HEK293 (cell line): ENCODE results near the gene AGMAT.

Experiments used
- GLIS2 ChIP-seq: fragments of 450-650 bp; formaldehyde crosslinking; IDR thresholded peaks from 2 replicates; pipeline ENCODE4 v1.5.1; 2016; ENCODE audit warnings: missing biosample characterization, missing genetic modification characterization
- KLF7 ChIP-seq: fragments of 450-650 bp; formaldehyde crosslinking; IDR thresholded peaks from 2 replicates; pipeline ENCODE4 v1.5.1; 2016; ENCODE audit warnings: missing biosample characterization, missing genetic modification characterization, borderline replicate concordance
- KLF8 ChIP-seq: fragments of 450-650 bp; formaldehyde crosslinking; IDR thresholded peaks from 2 replicates; pipeline ENCODE4 v1.5.1; 2016; ENCODE audit warnings: missing biosample characterization, missing genetic modification characterization
- KLF9 ChIP-seq: fragments of 450-650 bp; formaldehyde crosslinking; IDR thresholded peaks from 2 replicates; pipeline ENCODE4 v1.5.1; 2016; ENCODE audit warnings: missing biosample characterization, missing genetic modification characterization, low read depth
- MEIS1 ChIP-seq: sonication (generic); formaldehyde crosslinking; IDR thresholded peaks from 2 replicates; pipeline ENCODE4 v1.8.1; 2022; ENCODE audit warnings: missing genetic modification reagents, mild to moderate bottlenecking, borderline replicate concordance
- SCRT2 ChIP-seq: fragments of 450-650 bp; formaldehyde crosslinking; IDR thresholded peaks from 2 replicates; pipeline ENCODE4 v1.5.1; 2016; ENCODE audit warnings: missing biosample characterization, missing genetic modification characterization
- SP3 ChIP-seq: fragments of 450-650 bp; formaldehyde crosslinking; IDR thresholded peaks from 2 replicates; pipeline ENCODE4 v1.5.1; 2016; ENCODE audit warnings: missing biosample characterization, missing genetic modification characterization
- ZBTB7A ChIP-seq: fragments of 450-650 bp; formaldehyde crosslinking; IDR thresholded peaks from 2 replicates; pipeline ENCODE4 v1.5.1; 2016; ENCODE audit warnings: low read depth, missing biosample characterization, missing genetic modification characterization
- ZNF10 ChIP-seq: fragments of 450-650 bp; formaldehyde crosslinking; IDR thresholded peaks from 2 replicates; pipeline ENCODE4 v1.5.1; 2017; ENCODE audit warnings: missing biosample characterization, missing genetic modification characterization
- ZNF132 ChIP-seq: fragments of 450-650 bp; formaldehyde crosslinking; IDR thresholded peaks from 2 replicates; pipeline ENCODE4 v1.5.1; 2017; ENCODE audit warnings: missing biosample characterization, missing genetic modification characterization, borderline replicate concordance
- ZNF155 ChIP-seq: fragments of 450-650 bp; formaldehyde crosslinking; IDR thresholded peaks from 2 replicates; pipeline ENCODE4 v1.5.1; 2016; ENCODE audit warnings: missing biosample characterization, missing genetic modification characterization
- ZNF174 ChIP-seq: fragments of 450-650 bp; formaldehyde crosslinking; IDR thresholded peaks from 2 replicates; pipeline ENCODE4 v1.5.0; 2017; ENCODE audit warnings: missing biosample characterization, mild to moderate bottlenecking, missing genetic modification characterization
- ZNF19 ChIP-seq: fragments of 450-650 bp; formaldehyde crosslinking; IDR thresholded peaks from 2 replicates; pipeline ENCODE4; 2016; ENCODE audit warnings: missing biosample characterization, missing genetic modification characterization, low read depth
- ZNF221 ChIP-seq: fragments of 450-650 bp; formaldehyde crosslinking; IDR thresholded peaks from 2 replicates; pipeline ENCODE4 v1.5.1; 2017; ENCODE audit warnings: missing biosample characterization, missing genetic modification characterization, borderline replicate concordance
- ZNF223 ChIP-seq: fragments of 450-650 bp; formaldehyde crosslinking; IDR thresholded peaks from 2 replicates; pipeline ENCODE4 v1.5.1; 2016; ENCODE audit warnings: missing biosample characterization, missing genetic modification characterization
- ZNF239 ChIP-seq: fragments of 450-650 bp; formaldehyde crosslinking; IDR thresholded peaks from 2 replicates; pipeline ENCODE4 v1.5.1; 2016; ENCODE audit warnings: missing biosample characterization, missing genetic modification characterization
- ZNF266 ChIP-seq: fragments of 450-650 bp; formaldehyde crosslinking; IDR thresholded peaks from 2 replicates; pipeline ENCODE4 v1.5.1; 2016; ENCODE audit warnings: missing biosample characterization, missing genetic modification characterization, low read depth
- ZNF302 ChIP-seq: fragments of 450-650 bp; formaldehyde crosslinking; IDR thresholded peaks from 2 replicates; pipeline ENCODE4 v1.5.1; 2016; ENCODE audit warnings: missing biosample characterization, missing genetic modification characterization, low read depth
- ZNF354C ChIP-seq: fragments of 450-650 bp; formaldehyde crosslinking; IDR thresholded peaks from 2 replicates; pipeline ENCODE4 v1.5.1; 2016; ENCODE audit warnings: missing biosample characterization, missing genetic modification characterization, low read depth, borderline replicate concordance
- ZNF394 ChIP-seq: fragments of 450-650 bp; formaldehyde crosslinking; IDR thresholded peaks from 2 replicates; pipeline ENCODE4 v1.5.1; 2016; ENCODE audit warnings: missing biosample characterization, missing genetic modification characterization, mild to moderate bottlenecking, moderate library complexity, borderline replicate concordance
- ZNF473 ChIP-seq: fragments of 450-650 bp; formaldehyde crosslinking; IDR thresholded peaks from 2 replicates; pipeline ENCODE4 v1.5.1; 2017; ENCODE audit warnings: missing biosample characterization, missing genetic modification characterization
- ZNF510 ChIP-seq: fragments of 450-650 bp; formaldehyde crosslinking; IDR thresholded peaks from 2 replicates; pipeline ENCODE4 v1.5.1; 2018; ENCODE audit warnings: mild to moderate bottlenecking, missing genetic modification characterization, missing biosample characterization; ENCODE audit not compliant: insufficient replicate concordance
- ZNF514 ChIP-seq: fragments of 450-650 bp; formaldehyde crosslinking; IDR thresholded peaks from 2 replicates; pipeline ENCODE4 v1.5.1; 2016; ENCODE audit warnings: missing biosample characterization, missing genetic modification characterization
- ZNF623 ChIP-seq: fragments of 450-650 bp; formaldehyde crosslinking; IDR thresholded peaks from 2 replicates; pipeline ENCODE4 v1.5.1; 2016; ENCODE audit warnings: missing biosample characterization, missing genetic modification characterization
- ZNF629 ChIP-seq: fragments of 450-650 bp; formaldehyde crosslinking; IDR thresholded peaks from 2 replicates; pipeline ENCODE4 v1.5.1; 2017; ENCODE audit warnings: missing biosample characterization, missing genetic modification characterization
- ZNF701 ChIP-seq: fragments of 450-650 bp; formaldehyde crosslinking; IDR thresholded peaks from 2 replicates; pipeline ENCODE4 v1.5.1; 2016; ENCODE audit warnings: missing biosample characterization, missing genetic modification characterization
- ZSCAN30 ChIP-seq: fragments of 450-650 bp; IDR thresholded peaks from 2 replicates; pipeline ENCODE4 v1.5.1; 2018; ENCODE audit warnings: missing biosample characterization, mild to moderate bottlenecking, missing genetic modification characterization, moderate library complexity
- ZXDB ChIP-seq: fragments of 450-650 bp; formaldehyde crosslinking; IDR thresholded peaks from 2 replicates; pipeline ENCODE4 v1.5.1; 2016; ENCODE audit warnings: missing biosample characterization, missing genetic modification characterization
- TF ChIP-seq, protein P1 (sequence below): fragments of 450-650 bp; formaldehyde crosslinking; IDR thresholded peaks from 2 replicates; pipeline ENCODE4 v1.5.1; 2016; ENCODE audit warnings: missing biosample characterization, missing genetic modification characterization, low read depth
- TF ChIP-seq, protein P2 (sequence below): fragments of 450-650 bp; formaldehyde crosslinking; IDR thresholded peaks from 2 replicates; pipeline ENCODE4 v1.5.1; 2017; ENCODE audit warnings: missing biosample characterization, missing genetic modification characterization
- TF ChIP-seq, protein P3 (sequence below): fragments of 450-650 bp; formaldehyde crosslinking; IDR thresholded peaks from 2 replicates; pipeline ENCODE4 v1.5.1; 2016; ENCODE audit warnings: missing biosample characterization, missing genetic modification characterization, borderline replicate concordance
- TF ChIP-seq, protein P4 (sequence below): fragments of 450-650 bp; formaldehyde crosslinking; IDR thresholded peaks from 2 replicates; pipeline ENCODE4 v1.5.1; 2016; ENCODE audit warnings: missing biosample characterization, missing genetic modification characterization

The AGMAT gene

DNA sequence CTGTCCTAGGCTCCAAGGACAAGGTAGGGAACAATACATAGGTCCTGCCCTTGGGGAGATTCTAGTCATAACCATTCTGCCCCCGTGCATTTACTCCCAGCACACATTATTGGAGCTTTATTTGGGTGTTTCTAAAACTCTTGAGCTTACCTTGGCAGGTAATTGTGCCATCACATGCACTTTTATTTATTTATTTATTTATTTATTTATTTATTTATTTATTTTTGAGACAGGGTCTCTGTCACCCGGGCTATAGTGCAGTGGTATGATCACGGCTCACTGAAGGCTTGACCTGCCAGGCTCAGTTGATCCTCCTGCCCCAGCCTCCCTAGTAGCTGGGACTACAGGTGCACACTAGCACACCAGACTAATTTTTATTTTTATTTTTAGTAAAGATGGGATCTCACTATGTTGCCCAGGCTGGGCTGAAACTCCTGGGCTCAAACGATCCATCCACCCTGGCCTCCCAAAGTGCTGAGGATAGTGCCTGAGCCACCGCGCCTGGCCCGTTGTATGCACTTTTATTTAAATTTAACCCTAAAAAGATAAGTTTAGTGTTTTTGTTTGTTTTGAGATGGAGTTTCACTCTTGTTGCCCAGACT lies 9.2 kb downstream of the AGMAT start (continued):
- TF ChIP-seq, protein P1, sequence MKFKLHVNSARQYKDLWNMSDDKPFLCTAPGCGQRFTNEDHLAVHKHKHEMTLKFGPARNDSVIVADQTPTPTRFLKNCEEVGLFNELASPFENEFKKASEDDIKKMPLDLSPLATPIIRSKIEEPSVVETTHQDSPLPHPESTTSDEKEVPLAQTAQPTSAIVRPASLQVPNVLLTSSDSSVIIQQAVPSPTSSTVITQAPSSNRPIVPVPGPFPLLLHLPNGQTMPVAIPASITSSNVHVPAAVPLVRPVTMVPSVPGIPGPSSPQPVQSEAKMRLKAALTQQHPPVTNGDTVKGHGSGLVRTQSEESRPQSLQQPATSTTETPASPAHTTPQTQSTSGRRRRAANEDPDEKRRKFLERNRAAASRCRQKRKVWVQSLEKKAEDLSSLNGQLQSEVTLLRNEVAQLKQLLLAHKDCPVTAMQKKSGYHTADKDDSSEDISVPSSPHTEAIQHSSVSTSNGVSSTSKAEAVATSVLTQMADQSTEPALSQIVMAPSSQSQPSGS (tag by site-specific recombination) = no peak
- TF ChIP-seq SCRT2 (no peak), KLF9 (tag by site-specific recombination) (no peak), ZNF623 (peak; percentile 84), ZNF223 (tag by site-specific recombination) (peak; percentile 80; the same call in 1 of the 2 replicates), ZNF394 (tag by site-specific recombination) (peak; percentile 95), KLF8 (tag by site-specific recombination) (no peak), KLF7 (peak; percentile 41; the same call in 1 of the 2 replicates), ZNF221 (tag by site-specific recombination) (no peak), ZNF10 (tag by site-specific recombination) (no peak), GLIS2 (tag by site-specific recombination) (no peak), ZNF354C (tag by site-specific recombination) (peak; percentile 79; the same call in 1 of the 2 replicates), ZNF155 (tag by site-specific recombination) (no peak), ZNF266 (tag by site-specific recombination) (peak; percentile 77; the same call in 1 of the 2 replicates), ZNF629 (tag by site-specific recombination) (0 out of 2 replicates have a peak, but pooled peaks have one; percentile 35), ZSCAN30 (no peak), ZNF132 (tag by site-specific recombination) (no peak), SP3 (tag by site-specific recombination) (no peak), ZNF174 (tag by site-specific recombination) (no peak), ZNF701 (tag by site-specific recombination) (no peak), ZNF510 (tag by site-specific recombination) (peak; percentile 78), ZNF473 (tag by site-specific recombination) (no peak), ZNF19 (tag by site-specific recombination) (no peak), ZNF239 (tag by site-specific recombination) (no peak), ZXDB (tag by site-specific recombination) (peak; percentile 68), ZNF514 (tag by site-specific recombination) (0 out of 2 replicates have a peak, but pooled peaks have one; percentile 46), ZBTB7A (tag by site-specific recombination) (no peak), MEIS1 (CRISPR knock-in tag) (no peak), ZNF302 (tag by site-specific recombination) (no peak)
- TF ChIP-seq, protein P2, sequence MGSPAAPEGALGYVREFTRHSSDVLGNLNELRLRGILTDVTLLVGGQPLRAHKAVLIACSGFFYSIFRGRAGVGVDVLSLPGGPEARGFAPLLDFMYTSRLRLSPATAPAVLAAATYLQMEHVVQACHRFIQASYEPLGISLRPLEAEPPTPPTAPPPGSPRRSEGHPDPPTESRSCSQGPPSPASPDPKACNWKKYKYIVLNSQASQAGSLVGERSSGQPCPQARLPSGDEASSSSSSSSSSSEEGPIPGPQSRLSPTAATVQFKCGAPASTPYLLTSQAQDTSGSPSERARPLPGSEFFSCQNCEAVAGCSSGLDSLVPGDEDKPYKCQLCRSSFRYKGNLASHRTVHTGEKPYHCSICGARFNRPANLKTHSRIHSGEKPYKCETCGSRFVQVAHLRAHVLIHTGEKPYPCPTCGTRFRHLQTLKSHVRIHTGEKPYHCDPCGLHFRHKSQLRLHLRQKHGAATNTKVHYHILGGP (tag by site-specific recombination) = no peak
- TF ChIP-seq, protein P3, sequence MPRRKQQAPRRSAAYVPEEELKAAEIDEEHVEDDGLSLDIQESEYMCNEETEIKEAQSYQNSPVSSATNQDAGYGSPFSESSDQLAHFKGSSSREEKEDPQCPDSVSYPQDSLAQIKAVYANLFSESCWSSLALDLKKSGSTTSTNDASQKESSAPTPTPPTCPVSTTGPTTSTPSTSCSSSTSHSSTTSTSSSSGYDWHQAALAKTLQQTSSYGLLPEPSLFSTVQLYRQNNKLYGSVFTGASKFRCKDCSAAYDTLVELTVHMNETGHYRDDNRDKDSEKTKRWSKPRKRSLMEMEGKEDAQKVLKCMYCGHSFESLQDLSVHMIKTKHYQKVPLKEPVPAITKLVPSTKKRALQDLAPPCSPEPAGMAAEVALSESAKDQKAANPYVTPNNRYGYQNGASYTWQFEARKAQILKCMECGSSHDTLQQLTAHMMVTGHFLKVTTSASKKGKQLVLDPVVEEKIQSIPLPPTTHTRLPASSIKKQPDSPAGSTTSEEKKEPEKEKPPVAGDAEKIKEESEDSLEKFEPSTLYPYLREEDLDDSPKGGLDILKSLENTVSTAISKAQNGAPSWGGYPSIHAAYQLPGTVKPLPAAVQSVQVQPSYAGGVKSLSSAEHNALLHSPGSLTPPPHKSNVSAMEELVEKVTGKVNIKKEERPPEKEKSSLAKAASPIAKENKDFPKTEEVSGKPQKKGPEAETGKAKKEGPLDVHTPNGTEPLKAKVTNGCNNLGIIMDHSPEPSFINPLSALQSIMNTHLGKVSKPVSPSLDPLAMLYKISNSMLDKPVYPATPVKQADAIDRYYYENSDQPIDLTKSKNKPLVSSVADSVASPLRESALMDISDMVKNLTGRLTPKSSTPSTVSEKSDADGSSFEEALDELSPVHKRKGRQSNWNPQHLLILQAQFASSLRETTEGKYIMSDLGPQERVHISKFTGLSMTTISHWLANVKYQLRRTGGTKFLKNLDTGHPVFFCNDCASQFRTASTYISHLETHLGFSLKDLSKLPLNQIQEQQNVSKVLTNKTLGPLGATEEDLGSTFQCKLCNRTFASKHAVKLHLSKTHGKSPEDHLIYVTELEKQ (tag by site-specific recombination) = no peak
- TF ChIP-seq, protein P4, sequence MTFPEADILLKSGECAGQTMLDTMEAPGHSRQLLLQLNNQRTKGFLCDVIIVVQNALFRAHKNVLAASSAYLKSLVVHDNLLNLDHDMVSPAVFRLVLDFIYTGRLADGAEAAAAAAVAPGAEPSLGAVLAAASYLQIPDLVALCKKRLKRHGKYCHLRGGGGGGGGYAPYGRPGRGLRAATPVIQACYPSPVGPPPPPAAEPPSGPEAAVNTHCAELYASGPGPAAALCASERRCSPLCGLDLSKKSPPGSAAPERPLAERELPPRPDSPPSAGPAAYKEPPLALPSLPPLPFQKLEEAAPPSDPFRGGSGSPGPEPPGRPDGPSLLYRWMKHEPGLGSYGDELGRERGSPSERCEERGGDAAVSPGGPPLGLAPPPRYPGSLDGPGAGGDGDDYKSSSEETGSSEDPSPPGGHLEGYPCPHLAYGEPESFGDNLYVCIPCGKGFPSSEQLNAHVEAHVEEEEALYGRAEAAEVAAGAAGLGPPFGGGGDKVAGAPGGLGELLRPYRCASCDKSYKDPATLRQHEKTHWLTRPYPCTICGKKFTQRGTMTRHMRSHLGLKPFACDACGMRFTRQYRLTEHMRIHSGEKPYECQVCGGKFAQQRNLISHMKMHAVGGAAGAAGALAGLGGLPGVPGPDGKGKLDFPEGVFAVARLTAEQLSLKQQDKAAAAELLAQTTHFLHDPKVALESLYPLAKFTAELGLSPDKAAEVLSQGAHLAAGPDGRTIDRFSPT (tag by site-specific recombination) = no peak
